ENCODE measurements around the gene PALD1. TPM values are rescaled to one million over a fixed set of nuclear protein-coding genes. Genes with fewer than 3 reads are reported as not detected.

The PALD1 gene
- polyA plus RNA-seq, 3 donors: 0.04 to 0.11 TPM; not detected in 1

- H3K27me3 ChIP-seq (ENCODE audit: control insufficient read depth in 2 of 2, insufficient read depth in 2 of 2, low read length in 2 of 2): peaks cover 22 to 36% of the 10 kb centered on the region in 2 donors
- no peaks in the 10 kb centered on the region for H3K36me3 ChIP-seq (replicated peaks in 1 of 2; ENCODE audit: control insufficient read depth in 1 of 2, insufficient read depth in 2 of 2, low read length in 2 of 2)
- no peaks in the 10 kb centered on the region for H4K20me1 ChIP-seq (ENCODE audit: insufficient read depth, low read length)
- Mint-ChIP-seq H3K4me3 (no peak overlapping the region), H3K27me3 (ENCODE audit: low read depth in 3 of 3) (peaks cover 37 to 44% (median 40%) of the 10 kb centered on the region in 3 donors), H3K4me1 (peaks cover 12% of the 10 kb centered on the region), H3K36me3 (no peaks in the 10 kb centered on the region), H3K27ac (no peak overlapping the region), H3K9me3 (peaks cover 0 to 20% (median 4%) of the 10 kb centered on the region in 7 donors)
- H3K27ac ChIP-seq (ENCODE audit: low read depth in 1 of 2, low read length in 2 of 2): no peak overlapping the region
- no peaks in the 10 kb centered on the region for H3K79me2 ChIP-seq (ENCODE audit: insufficient read depth, low read length)
- H2AFZ ChIP-seq (ENCODE audit: insufficient read depth, low read depth, low read length, poor library complexity, severe bottlenecking): no peak overlapping the region
- H3K9ac ChIP-seq (ENCODE audit: insufficient read depth, low read length, poor library complexity, severe bottlenecking): no peak overlapping the region
- no peak for TF ChIP-seq CTCF (IDR thresholded peaks at IDR 0.05)
- intact Hi-C loops (cut with micrococcal nuclease): no loop called here
- WGBS (ENCODE audit: insufficient coverage): 100% methylated on average over 1 of the region's 4 CpGs
- H3K4me3 ChIP-seq (replicated peaks in 1 of 3; ENCODE audit: low read depth in 2 of 3, low read length in 3 of 3): no peak overlapping the region
- H3K9me3 ChIP-seq (replicated peaks in 1 of 2; ENCODE audit: control insufficient read depth in 1 of 2, insufficient read depth in 1 of 2, low read length in 2 of 2): peaks cover 0 to 14% of the 10 kb centered on the region in 2 donors
- no peak for DNase-seq
- peaks cover 7 to 14% of the 10 kb centered on the region in 2 donors for H3K4me1 ChIP-seq (ENCODE audit: control insufficient read depth in 1 of 2, insufficient read depth in 2 of 2, low read length in 2 of 2)
- no peak overlapping the region for H3K4me2 ChIP-seq (replicated peaks; ENCODE audit: extremely low read depth, low read length, poor library complexity, severe bottlenecking)
Observed at GRCh38 chr10:70444744-70445143, 33.8 kb upstream of the PALD1 start.

DNA sequence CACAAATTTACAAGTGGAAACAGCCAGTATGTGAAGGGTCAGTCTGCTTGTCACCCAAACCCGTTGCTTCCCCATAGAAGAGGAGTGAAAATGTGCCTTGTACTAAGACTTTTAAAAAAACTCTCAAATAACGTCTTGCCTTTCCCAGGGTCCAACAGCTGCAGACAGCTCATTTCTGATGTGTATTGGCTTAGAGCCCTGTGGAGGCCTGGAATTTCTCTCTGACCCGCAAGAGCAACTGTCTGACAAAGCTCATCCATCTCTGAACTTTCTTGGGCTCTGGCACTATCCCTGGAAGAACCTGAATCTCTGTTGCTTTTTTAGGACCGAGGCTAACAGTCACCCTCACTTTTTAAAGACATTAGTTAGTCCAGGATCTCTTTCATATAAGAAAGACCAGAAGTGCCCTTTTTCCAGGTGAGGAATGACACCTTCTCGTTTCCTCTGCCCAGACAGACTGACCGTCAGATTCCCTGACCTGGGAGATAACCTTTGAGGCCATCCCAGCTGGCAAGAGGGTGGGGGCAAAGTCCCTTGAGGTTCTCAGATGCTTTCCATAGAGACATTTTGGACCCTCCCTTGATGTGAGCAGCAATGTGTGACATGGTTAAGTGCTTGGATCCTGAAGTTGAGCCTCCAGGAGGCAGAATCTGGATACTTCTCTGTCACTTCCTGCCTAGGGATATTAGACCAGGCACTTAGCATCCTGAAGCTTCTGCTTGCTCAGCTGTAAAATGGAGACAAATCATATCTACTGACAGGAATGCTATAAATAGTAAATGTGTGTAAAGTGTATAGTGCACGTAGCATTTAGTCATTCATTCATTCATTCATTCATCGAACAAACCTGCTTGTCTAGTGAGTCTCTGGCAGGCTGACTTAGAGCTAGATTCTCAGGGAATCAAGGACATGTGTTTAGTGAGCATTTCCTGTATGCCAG, 32.6 kb upstream of the PALD1 start:
- Mint-ChIP-seq H3K27me3 (ENCODE audit: low read depth in 3 of 3) (peaks cover 26 to 32% (median 31%) of the 10 kb centered on the region in 3 donors), H3K9me3 (peaks cover 0 to 10% (median 0%) of the 10 kb centered on the region in 7 donors), H3K36me3 (no peaks in the 10 kb centered on the region), H3K4me3 (no peak overlapping the region), H3K27ac (peak overlapping the region in 1 of 7 donors; percentile 15), H3K4me1 (peaks cover 4% of the 10 kb centered on the region)
- H4K20me1 ChIP-seq (ENCODE audit: insufficient read depth, low read length): no peaks in the 10 kb centered on the region
- intact Hi-C loops (cut with micrococcal nuclease): no loop called here
- no peaks in the 10 kb centered on the region for H3K79me2 ChIP-seq (ENCODE audit: insufficient read depth, low read length)
- H3K9me3 ChIP-seq (replicated peaks in 1 of 2; ENCODE audit: control insufficient read depth in 1 of 2, insufficient read depth in 1 of 2, low read length in 2 of 2): peaks cover 0 to 11% of the 10 kb centered on the region in 2 donors
- no peaks in the 10 kb centered on the region for H3K36me3 ChIP-seq (replicated peaks in 1 of 2; ENCODE audit: control insufficient read depth in 1 of 2, insufficient read depth in 2 of 2, low read length in 2 of 2)
- 96% methylated on average over 4 of the region's 8 CpGs for WGBS (ENCODE audit: insufficient coverage)
- peaks cover 16 to 24% of the 10 kb centered on the region in 2 donors for H3K27me3 ChIP-seq (ENCODE audit: control insufficient read depth in 2 of 2, insufficient read depth in 2 of 2, low read length in 2 of 2)
- no peak for TF ChIP-seq CTCF (IDR thresholded peaks at IDR 0.05)
- no peak overlapping the region for H3K4me3 ChIP-seq (replicated peaks in 1 of 3; ENCODE audit: low read depth in 2 of 3, low read length in 3 of 3)
- no peak overlapping the region for H3K27ac ChIP-seq (ENCODE audit: low read depth in 1 of 2, low read length in 2 of 2)
- DNase-seq: no peak
- H2AFZ ChIP-seq (ENCODE audit: insufficient read depth, low read depth, low read length, poor library complexity, severe bottlenecking): no peak overlapping the region
- H3K9ac ChIP-seq (ENCODE audit: insufficient read depth, low read length, poor library complexity, severe bottlenecking): no peak overlapping the region
- H3K4me2 ChIP-seq (replicated peaks; ENCODE audit: extremely low read depth, low read length, poor library complexity, severe bottlenecking): no peak overlapping the region
- H3K4me1 ChIP-seq (ENCODE audit: control insufficient read depth in 1 of 2, insufficient read depth in 2 of 2, low read length in 2 of 2): peaks cover 2 to 6% of the 10 kb centered on the region in 2 donors
